ENCODE measurements around the gene DENND1A.
"Not testable (repeated sequence)": the region's sequence is repeated elsewhere in the genome, so short reads cannot be mapped to it uniquely, and the experiment has no call there.

The DENND1A gene

DNA sequence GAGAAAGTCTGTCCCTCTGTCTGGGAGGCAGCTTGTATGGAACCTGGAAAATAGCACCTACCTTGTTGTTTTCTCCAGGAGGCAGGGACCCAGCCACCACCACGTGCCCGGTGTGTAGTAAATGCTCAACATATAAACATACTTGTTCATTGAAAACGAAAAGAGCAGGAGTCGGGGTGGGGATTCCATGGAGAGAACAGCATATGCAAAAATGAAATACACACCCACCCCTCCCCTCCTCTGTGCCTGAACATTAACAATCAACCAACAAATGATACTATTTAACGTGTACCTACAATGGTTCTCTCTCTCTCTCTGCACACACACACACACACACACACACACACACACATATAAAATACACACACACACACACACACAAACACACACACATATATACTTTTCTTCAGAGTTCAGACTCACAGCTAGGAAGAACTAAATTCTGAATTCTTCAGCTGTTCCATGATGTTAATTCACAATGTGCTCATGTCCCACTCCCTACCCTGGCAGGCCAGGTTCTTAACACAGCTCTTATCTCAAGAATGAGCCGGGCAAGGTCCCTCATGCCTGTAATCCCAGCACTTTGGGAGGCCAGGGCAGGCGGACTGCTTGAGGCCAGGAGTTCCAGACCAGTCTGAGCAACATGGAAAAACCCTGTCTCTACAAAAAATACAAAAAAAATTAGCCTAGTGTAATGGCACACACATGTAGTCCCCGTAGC lies 16.3 kb upstream of the DENND1A start:
- no peak for ATAC-seq
- DNase-seq = no peak

DNA sequence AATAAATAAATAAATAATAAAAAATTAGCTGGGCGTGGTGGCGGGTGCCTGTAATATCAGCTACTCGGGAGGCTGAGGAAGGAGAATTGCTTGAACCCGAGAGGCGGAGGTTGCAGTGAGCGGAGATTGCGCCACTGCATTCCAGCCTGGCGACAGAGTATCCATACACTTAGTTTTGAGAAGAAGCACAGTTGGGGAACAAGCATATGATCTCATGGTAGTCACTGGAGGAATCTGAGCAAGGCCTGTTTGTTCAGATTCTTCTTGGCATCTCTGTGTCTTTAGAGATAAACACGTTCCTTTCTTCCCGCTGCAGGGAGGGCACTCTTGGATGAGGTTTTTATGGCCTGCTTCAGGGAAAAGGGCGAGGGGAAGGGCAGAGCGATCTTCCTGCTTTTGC lies 15.6 kb upstream of the DENND1A start:
- DNase-seq = no peak
- ATAC-seq = no peak

DNA sequence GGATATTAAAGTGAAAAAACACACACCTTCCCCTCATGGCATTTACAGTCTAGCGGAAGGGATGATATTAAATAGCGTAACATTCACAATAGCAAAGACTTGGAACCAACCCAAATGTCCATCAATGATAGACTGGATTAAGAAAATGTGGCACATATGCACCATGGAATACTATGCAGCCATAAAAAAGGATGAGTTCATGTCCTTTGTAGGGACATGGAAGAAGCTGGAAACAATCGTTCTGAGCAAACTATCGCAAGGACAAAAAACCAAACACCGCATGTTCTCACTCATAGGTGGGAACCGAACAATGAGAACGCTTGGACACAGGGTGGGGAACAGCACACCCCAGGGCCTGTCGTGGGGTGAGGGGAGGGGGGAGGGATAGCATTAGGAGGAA lies 14.5 kb upstream of the DENND1A start:
- DNase-seq, ATAC-seq: not testable (repeated sequence)

- ATAC-seq (no peak), DNase-seq (no peak)
Measured at GRCh38 chr9:123943671-123944070, 13.7 kb upstream of the DENND1A start.

GRCh38 chr9:123942542-123942941 lies 12.6 kb upstream of the DENND1A start:
- DNase-seq (no peak), ATAC-seq (no peak)

GRCh38 chr9:123941524-123942070 lies 11.7 kb upstream of the DENND1A start:
- ATAC-seq (no peak), DNase-seq (no peak)

DNA sequence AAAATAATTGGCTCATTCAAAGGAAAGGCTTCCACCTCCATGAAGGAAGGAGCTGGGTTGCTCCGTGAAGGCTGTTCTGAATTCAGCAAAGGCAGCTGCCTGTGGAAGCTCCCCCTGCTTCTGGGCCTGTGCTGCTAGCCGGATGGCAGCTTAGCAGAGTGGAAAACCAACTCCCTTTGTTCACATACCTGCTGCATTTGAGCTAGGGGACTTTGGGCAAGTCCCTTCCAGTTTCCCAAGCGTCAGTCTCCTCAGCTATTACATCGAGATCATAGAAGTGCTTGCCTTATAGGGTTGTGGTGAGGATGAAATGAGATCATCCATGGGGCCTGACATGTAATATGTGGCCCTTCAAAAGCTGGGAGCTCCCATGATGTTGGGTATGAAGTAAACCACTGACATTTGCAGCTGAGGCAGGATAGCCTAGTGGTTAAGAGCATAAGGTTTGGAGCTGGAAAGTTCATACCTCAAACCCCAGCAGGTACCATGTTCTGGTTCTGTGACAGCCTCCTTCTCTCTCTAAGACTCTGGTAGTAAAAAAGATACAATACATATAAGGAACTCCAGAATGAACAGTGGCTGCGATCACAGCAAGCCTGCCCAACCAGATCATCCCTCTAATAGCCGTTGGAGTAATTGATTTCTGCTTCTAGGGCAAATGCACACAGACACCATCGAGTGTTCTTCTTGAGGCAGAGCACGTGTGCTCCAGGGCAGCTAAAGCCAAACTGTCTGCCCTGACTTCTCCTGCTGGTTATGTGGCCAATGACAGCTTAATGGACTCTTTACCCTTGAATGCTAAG lies 11.0 kb upstream of the DENND1A start:
- no peak for DNase-seq

GRCh38 chr9:123938401-123938800 lies 8.5 kb upstream of the DENND1A start:
- no peak for ATAC-seq
- DNase-seq = no peak

More for the DNA sequence above, 11.0 kb upstream of the DENND1A start:
- peak; percentile 61 for ATAC-seq

GRCh38 chr9:123936575-123936974 lies 6.6 kb upstream of the DENND1A start:
- DNase-seq, ATAC-seq: not testable (repeated sequence)

DNA sequence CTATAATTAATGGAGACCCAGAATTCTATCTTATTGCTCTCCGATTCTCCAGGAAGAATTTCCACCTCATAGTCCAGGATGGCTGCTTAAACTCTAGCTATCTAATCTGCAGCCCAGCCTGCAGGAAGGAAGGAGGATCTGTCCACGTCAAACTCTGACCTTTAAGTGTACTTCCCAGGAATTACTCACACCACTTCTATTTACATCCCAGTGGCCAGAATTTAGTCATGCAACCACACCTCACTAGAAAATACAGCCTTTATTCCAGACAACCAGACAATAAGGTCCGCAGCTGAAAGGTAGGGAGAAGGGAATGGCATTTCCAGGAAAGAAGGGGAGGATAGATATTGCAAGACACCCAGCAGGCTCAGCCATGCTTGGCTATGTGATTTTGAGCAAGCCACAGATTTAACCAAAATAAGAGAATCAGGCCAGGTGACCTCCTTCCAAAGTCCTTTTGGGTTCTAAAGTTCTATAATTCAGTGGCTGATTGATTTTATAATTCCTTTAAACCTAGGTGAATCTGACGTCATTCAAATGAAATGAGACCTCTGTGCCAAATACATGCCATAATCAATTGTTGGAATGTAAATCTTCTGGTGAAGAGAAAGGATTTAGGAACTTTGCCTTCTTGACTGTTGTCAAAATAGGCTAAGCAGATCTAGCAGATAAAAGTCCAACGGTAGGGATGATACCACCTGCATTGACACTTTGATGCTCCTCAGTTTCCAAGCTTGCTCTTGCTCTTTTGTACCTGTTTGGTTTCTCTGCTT lies 3.7 kb upstream of the DENND1A start:
- no peak for DNase-seq
- no peak for ATAC-seq

- DNase-seq = peak; percentile 46
- no peak for ATAC-seq
Measured at GRCh38 chr9:123929177-123929869, 603 bp downstream of the DENND1A start.

GRCh38 chr9:123928533-123929176 lies 1.3 kb downstream of the DENND1A start:
- ATAC-seq (peak; percentile 23), DNase-seq (peak; percentile 9)

DNA sequence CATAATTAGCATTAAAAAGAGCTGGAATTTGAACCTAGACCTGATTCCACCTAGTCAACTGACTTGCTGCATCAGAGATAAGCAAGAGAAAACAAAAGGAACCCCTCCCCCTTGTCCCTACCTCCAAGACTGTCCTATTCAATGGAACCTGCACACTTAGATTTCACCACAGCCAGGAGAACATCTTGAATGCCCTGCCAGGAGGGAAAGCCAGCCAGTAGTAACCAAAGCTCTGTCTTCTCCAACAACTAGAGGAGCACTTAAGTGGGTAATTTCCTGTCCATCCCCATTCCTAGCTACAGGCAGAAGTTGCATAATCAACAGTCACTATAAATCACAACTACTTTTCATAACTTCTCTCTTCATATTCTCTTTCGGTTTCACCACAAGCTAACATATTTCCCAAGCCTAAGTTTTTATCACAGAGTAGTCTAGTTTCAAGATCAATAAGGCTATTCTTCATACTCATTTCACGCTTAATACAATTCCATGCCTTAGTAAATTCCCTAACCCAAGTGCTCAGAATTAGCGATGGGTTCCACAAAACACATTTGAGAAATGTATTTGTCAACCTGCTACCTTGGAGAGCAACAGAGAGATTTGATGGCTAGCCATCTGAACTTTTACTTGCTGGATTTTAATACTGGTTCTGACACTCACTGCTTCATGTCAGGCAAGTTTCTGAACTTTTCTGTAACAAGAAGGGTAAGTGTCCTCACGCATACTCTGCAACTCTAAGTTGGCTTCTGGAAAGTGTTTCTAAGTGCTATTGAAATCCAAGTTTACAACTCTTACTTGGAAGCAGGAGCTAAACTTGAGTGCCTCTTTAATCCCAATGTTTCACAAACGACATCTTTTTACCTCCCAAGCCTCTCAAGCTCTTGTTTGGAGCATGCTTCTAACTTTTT lies 2.0 kb downstream of the DENND1A start:
- no peak for DNase-seq
- no peak for ATAC-seq

GRCh38 chr9:123926941-123927340 lies 3.0 kb downstream of the DENND1A start:
- no peak for DNase-seq
- ATAC-seq = no peak

GRCh38 chr9:123925819-123926218 lies 4.1 kb downstream of the DENND1A start:
- DNase-seq (no peak), ATAC-seq (no peak)

DNA sequence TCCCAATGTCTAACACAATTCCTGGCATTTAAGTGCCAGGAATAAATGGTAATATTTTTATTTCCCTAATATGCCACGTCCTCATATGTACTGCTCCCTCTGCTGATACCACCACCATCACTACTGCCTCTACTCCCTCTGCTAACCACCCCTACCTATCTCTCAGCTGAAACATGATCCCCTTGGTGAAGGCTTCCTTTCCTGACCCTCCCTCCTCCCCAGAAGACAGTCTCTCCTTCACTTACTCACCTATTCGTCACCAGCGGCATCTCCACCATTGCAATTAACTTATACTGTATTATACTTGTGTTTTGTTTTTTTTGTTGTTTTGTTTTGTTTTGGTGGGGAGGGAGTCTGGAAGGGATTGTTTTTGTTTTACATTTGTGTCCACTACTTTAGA lies 4.8 kb downstream of the DENND1A start:
- no peak for ATAC-seq
- DNase-seq = no peak

GRCh38 chr9:123924727-123925126 lies 5.2 kb downstream of the DENND1A start:
- ATAC-seq = no peak
- DNase-seq = no peak

DNA sequence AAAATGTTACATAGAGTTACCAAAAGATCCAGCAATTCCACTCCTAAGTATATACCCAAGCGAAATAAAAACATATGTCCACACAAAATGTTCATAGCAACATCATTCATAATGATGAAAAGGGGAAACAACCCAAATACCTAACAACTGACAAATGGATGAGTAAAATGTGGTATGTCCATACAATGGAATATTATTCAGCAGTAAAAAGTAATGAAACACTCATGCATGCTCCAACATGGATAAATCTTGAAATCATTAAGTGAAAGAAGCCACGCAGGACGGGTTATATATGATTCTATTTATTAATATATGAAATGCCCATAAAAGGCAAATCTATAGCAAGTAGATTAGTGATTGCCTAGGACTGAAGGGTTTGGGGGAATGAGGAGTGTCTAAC lies 6.0 kb downstream of the DENND1A start:
- ATAC-seq (no peak), DNase-seq (no peak)

DNA sequence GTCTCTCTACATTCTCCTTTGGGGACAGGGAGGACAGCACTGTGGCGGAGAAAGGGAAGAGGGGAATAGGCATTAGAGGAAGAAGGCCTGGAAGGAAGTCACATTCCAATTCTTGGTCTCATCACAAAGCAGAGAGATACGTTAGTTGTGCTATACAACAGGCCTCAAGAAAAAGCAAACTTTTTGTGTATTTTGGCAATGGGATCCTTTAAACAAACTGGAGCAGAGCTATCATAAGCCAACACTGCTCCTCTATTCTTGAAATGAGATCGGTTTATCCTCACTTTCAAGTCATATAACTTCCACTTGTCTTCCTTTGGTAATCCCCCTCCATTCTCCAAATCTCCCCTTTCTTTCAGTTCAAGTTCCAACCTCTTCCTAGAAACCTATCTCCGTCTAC lies 6.5 kb downstream of the DENND1A start:
- ATAC-seq = no peak
- DNase-seq = no peak

- ATAC-seq (no peak), DNase-seq (no peak)
Measured at GRCh38 chr9:123922911-123923310, 7.0 kb downstream of the DENND1A start.
